HepG2 (cell line): ENCODE measurements around the gene SCO1. TPM values are rescaled to one million over a fixed set of nuclear protein-coding genes. Genes with fewer than 3 reads are reported as not detected.

ENCODE experiments used
- BCL6 ChIP-seq: IDR thresholded peaks from 2 replicates; pipeline ENCODE4 v1.6.1; 2016; ENCODE audit warnings: missing genetic modification reagents, missing compliant biosample characterization
- CENPT ChIP-seq: sonication (generic); formaldehyde crosslinking; IDR thresholded peaks from 2 replicates; pipeline ENCODE4 v1.8.0; 2022; ENCODE audit warnings: low read depth, mild to moderate bottlenecking, moderate library complexity, missing genetic modification reagents
- DR1 ChIP-seq: sonication (generic); formaldehyde crosslinking; IDR thresholded peaks from 2 replicates; pipeline ENCODE4 v1.8.0; 2021; ENCODE audit warnings: mild to moderate bottlenecking, missing genetic modification reagents, inconsistent platforms
- HES4 ChIP-seq: sonication (generic); formaldehyde crosslinking; IDR thresholded peaks from 2 replicates; pipeline ENCODE4 v1.9.0; 2021; ENCODE audit warnings: mild to moderate bottlenecking, missing genetic modification reagents, borderline replicate concordance
- HMGXB3 ChIP-seq: sonication (generic); formaldehyde crosslinking; IDR thresholded peaks from 2 replicates; pipeline ENCODE4 v1.4.0; 2020; ENCODE audit warnings: missing genetic modification reagents, borderline replicate concordance
- PAWR ChIP-seq: sonication (generic); formaldehyde crosslinking; IDR thresholded peaks from 2 replicates; pipeline ENCODE4 v1.4.0; 2020; ENCODE audit warnings: missing genetic modification reagents, mild to moderate bottlenecking, borderline replicate concordance
- SMYD3 ChIP-seq: sonication (generic); formaldehyde crosslinking; IDR thresholded peaks from 2 replicates; pipeline ENCODE4 v1.8.1; 2023; ENCODE audit warnings: mild to moderate bottlenecking, missing genetic modification reagents
- YY1 ChIP-seq: IDR thresholded peaks from 2 replicates; pipeline ENCODE4 v1.6.1; 2011; ENCODE audit warnings: low read length, low read depth, moderate library complexity, mild to moderate bottlenecking; ENCODE audit not compliant: insufficient read depth, insufficient replicate concordance
- ZNF441 ChIP-seq: sonication (generic); formaldehyde crosslinking; IDR thresholded peaks from 2 replicates; pipeline ENCODE4 v1.7.0; 2021; ENCODE audit warnings: missing genetic modification reagents, borderline replicate concordance
- ZNF496 ChIP-seq: sonication (generic); formaldehyde crosslinking; IDR thresholded peaks from 2 replicates; pipeline ENCODE4 v1.8.1; 2023; ENCODE audit warnings: mild to moderate bottlenecking, moderate library complexity, missing genetic modification reagents; ENCODE audit not compliant: insufficient replicate concordance
- ZNF660 ChIP-seq: sonication (generic); formaldehyde crosslinking; IDR thresholded peaks from 2 replicates; pipeline ENCODE4 v1.5.1; 2020; ENCODE audit warnings: mild to moderate bottlenecking, low read depth, missing genetic modification reagents, borderline replicate concordance
- polyA plus RNA-seq, 8 experiments: library from polyadenylated mRNA; depleted of rRNA in 3 of 8; stranded (reverse) in 7 of 8; unstranded in 1 of 8; fragments of >200 nt; fragmentation: Illumina TruSeq in 4 of 8; extraction: Trizol in 4 of 8; gene quantifications; 2 replicates each; pipeline versions ENCODE4 v1.2.1 to v1.2.3, GENCODE V29; 2011 to 2016; ENCODE audit warnings: low read depth in 4 of 8, missing spikeins in 1 of 8, mixed read lengths in 1 of 8; ENCODE audit not compliant: insufficient read depth in 1 of 8
- total RNA-seq, 5 experiments: library from RNA; depleted of rRNA; stranded (reverse); fragments of >200 nt; fragmentation: Illumina TruSeq; extraction: Trizol; gene quantifications; 2 replicates each; pipeline ENCODE4 v1.2.3, GENCODE V29; 2016; ENCODE audit warnings: low read depth in 1 of 5
- TF ChIP-seq, protein P1 (sequence below): sonication (generic); IDR thresholded peaks from 2 replicates; pipeline ENCODE4 v1.6.1; 2016; ENCODE audit warnings: low read depth, borderline replicate concordance
- TF ChIP-seq, protein P2 (sequence below): sonication (generic); formaldehyde crosslinking; IDR thresholded peaks from one replicate; pipeline ENCODE4 v1.5.1; 2020; ENCODE audit warnings: mild to moderate bottlenecking, missing genetic modification reagents; ENCODE audit errors: not compliant biosample characterization

Gene SCO1
- total and polyA plus RNA-seq, 2 of the 13 experiments (the other 11 are each of a cell fraction or from before 2014, with no cell fraction given) = 11.4 to 50.3 TPM

GRCh38 chr17:10697092-10698081 lies at the start of gene SCO1, which contains the start of gene ADPRM (continued):
- TF ChIP-seq DR1 = peak; percentile 84; the same call in 1 of the 2 replicates
- peak; percentile 46; the same call in 1 of the 2 replicates for TF ChIP-seq HMGXB3 (CRISPR knock-in tag)
- peak; percentile 35; the same call in 1 of the 2 replicates for TF ChIP-seq BCL6 (CRISPR knock-in tag)
- TF ChIP-seq ZNF496 (CRISPR knock-in tag) = no peak
- peak; percentile 80 for TF ChIP-seq YY1
- TF ChIP-seq, protein P1, sequence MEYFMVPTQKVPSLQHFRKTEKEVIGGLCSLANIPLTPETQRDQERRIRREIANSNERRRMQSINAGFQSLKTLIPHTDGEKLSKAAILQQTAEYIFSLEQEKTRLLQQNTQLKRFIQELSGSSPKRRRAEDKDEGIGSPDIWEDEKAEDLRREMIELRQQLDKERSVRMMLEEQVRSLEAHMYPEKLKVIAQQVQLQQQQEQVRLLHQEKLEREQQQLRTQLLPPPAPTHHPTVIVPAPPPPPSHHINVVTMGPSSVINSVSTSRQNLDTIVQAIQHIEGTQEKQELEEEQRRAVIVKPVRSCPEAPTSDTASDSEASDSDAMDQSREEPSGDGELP = peak; percentile 14; the same call in 1 of the 2 replicates
- TF ChIP-seq, protein P2, sequence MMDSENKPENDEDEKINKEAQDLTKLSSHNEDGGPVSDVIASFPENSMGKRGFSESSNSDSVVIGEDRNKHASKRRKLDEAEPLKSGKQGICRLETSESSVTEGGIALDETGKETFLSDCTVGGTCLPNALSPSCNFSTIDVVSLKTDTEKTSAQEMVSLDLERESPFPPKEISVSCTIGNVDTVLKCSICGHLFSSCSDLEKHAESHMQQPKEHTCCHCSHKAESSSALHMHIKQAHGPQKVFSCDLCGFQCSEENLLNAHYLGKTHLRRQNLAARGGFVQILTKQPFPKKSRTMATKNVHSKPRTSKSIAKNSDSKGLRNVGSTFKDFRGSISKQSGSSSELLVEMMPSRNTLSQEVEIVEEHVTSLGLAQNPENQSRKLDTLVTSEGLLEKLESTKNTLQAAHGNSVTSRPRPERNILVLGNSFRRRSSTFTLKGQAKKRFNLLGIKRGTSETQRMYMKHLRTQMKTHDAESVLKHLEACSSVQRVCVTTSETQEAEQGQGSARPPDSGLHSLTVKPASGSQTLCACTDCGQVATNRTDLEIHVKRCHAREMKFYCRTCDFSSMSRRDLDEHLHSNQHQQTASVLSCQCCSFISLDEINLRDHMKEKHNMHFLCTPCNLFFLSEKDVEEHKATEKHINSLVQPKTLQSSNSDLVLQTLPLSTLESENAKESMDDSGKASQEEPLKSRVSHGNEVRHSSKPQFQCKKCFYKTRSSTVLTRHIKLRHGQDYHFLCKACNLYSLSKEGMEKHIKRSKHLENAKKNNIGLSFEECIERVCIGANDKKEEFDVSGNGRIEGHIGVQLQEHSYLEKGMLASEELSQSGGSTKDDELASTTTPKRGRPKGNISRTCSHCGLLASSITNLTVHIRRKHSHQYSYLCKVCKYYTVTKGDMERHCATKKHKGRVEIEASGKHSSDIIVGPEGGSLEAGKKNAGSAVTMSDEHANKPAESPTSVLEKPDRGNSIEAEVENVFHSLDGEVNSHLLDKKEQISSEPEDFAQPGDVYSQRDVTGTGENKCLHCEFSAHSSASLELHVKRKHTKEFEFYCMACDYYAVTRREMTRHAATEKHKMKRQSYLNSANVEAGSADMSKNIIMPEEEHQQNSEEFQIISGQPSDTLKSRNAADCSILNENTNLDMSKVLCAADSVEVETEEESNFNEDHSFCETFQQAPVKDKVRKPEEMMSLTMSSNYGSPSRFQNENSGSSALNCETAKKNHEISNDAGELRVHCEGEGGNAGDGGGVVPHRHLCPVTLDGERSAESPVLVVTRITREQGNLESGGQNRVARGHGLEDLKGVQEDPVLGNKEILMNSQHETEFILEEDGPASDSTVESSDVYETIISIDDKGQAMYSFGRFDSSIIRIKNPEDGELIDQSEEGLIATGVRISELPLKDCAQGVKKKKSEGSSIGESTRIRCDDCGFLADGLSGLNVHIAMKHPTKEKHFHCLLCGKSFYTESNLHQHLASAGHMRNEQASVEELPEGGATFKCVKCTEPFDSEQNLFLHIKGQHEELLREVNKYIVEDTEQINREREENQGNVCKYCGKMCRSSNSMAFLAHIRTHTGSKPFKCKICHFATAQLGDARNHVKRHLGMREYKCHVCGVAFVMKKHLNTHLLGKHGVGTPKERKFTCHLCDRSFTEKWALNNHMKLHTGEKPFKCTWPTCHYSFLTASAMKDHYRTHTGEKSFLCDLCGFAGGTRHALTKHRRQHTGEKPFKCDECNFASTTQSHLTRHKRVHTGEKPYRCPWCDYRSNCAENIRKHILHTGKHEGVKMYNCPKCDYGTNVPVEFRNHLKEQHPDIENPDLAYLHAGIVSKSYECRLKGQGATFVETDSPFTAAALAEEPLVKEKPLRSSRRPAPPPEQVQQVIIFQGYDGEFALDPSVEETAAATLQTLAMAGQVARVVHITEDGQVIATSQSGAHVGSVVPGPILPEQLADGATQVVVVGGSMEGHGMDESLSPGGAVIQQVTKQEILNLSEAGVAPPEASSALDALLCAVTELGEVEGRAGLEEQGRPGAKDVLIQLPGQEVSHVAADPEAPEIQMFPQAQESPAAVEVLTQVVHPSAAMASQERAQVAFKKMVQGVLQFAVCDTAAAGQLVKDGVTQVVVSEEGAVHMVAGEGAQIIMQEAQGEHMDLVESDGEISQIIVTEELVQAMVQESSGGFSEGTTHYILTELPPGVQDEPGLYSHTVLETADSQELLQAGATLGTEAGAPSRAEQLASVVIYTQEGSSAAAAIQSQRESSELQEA (CRISPR knock-in tag) = peak; percentile 91
- TF ChIP-seq CENPT (CRISPR knock-in tag) = no peak
- no peak for TF ChIP-seq PAWR (CRISPR knock-in tag)
- TF ChIP-seq SMYD3 (CRISPR knock-in tag) = no peak
- TF ChIP-seq ZNF441 (CRISPR knock-in tag) = peak; percentile 91; the same call in 1 of the 2 replicates
- no peak for TF ChIP-seq ZNF660 (CRISPR knock-in tag)
- no peak; the same call in 1 of the 2 replicates for TF ChIP-seq HES4 (CRISPR knock-in tag)
